DND-41 (cell line): ENCODE measurements around the gene AQP2.

Experiments used
- CTCF ChIP-seq: IDR thresholded peaks from 2 replicates; pipeline ENCODE4 v1.5.1; 2012; ENCODE audit warnings: borderline replicate concordance, low read length, moderate library complexity, mild to moderate bottlenecking; ENCODE audit not compliant: poor library complexity, severe bottlenecking; ENCODE audit errors: extremely low read depth
- EZH2 ChIP-seq: IDR thresholded peaks from 3 replicates; pipeline ENCODE4 v1.6.1; 2012; ENCODE audit warnings: borderline replicate concordance, low read depth, mild to moderate bottlenecking, moderate library complexity, low read length, inconsistent platforms; ENCODE audit not compliant: severe bottlenecking

GRCh38 chr12:49936925-49937324 lies 13.6 kb upstream of the AQP2 start:
- TF ChIP-seq CTCF: no peak
- TF ChIP-seq EZH2: no peak
